GM23248 (cell line): ENCODE data around the gene RPS6KA5.

Experiments
- EZH2 ChIP-seq: fragments of 200-600 bp; sonication (generic); IDR thresholded peaks from 2 replicates; pipeline ENCODE4 v1.6.1; 2018; ENCODE audit warnings: antibody characterized with exemption, mild to moderate bottlenecking; ENCODE audit not compliant: insufficient read depth, poor library complexity, severe bottlenecking
- EZH2phosphoT487 ChIP-seq: fragments of 200-600 bp; sonication (generic); IDR thresholded peaks from 2 replicates; pipeline ENCODE4 v1.6.1; 2018; ENCODE audit warnings: antibody characterized with exemption, moderate library complexity, mild to moderate bottlenecking, low read depth; ENCODE audit not compliant: insufficient read depth

- no peak for TF ChIP-seq EZH2
- no peak for TF ChIP-seq EZH2phosphoT487
Measured at GRCh38 chr14:91061056-91061887, 831 bp upstream of the RPS6KA5 start.
